ENCODE results near the gene KPTN. TPM values are rescaled to one million over a fixed set of nuclear protein-coding genes. Genes with fewer than 3 reads are reported as not detected.

KPTN gene
- total RNA-seq, 1 experiment from 2014 or later: 17.6 TPM

- Mint-ChIP-seq H3K9me3 (ENCODE audit: unreplicated experiment) (peaks cover 5% of the 10 kb centered on the region), H3K4me1 (ENCODE audit: insufficient read depth, unreplicated experiment) (peaks cover 10% of the 10 kb centered on the region), H3K27me3 (ENCODE audit: insufficient read depth, unreplicated experiment) (peaks cover 99% of the 10 kb centered on the region), H3K27ac (ENCODE audit: low read depth, unreplicated experiment) (peak overlapping the region; percentile 8), H3K36me3 (ENCODE audit: insufficient read depth, unreplicated experiment) (no peaks in the 10 kb centered on the region), H3K4me3 (ENCODE audit: unreplicated experiment) (no peak overlapping the region)
- ChIA-PET POLR2A (no interaction called here), CTCF (interaction anchor here (0.6 to 1.9 kb wide), 4 partner anchors 9 to 261 kb away, joined by 3 to 8 read pairs (median 4); no protein-coding TSS in a partner anchor)
- intact Hi-C loops (cut with micrococcal nuclease): no loop called here
- no peak for TF ChIP-seq CTCF (IDR thresholded peaks at IDR 0.05; ENCODE audit: unreplicated experiment)
- no TSS peak for BruUV-seq (replicated peaks)
- no peak for DNase-seq (ENCODE audit: unreplicated experiment)
Measured at GRCh38 chr19:47445527-47445926, 38.5 kb downstream of the KPTN start.

GRCh38 chr19:47444388-47444821 lies 39.6 kb downstream of the KPTN start:
- DNase-seq (ENCODE audit: unreplicated experiment): no peak
- peaks cover 5% of the 10 kb centered on the region for H3K9me3 Mint-ChIP-seq (ENCODE audit: unreplicated experiment)
- no peaks in the 10 kb centered on the region for H3K36me3 Mint-ChIP-seq (ENCODE audit: insufficient read depth, unreplicated experiment)
- H3K27me3 Mint-ChIP-seq (ENCODE audit: insufficient read depth, unreplicated experiment): peaks cover 98% of the 10 kb centered on the region
- no peak overlapping the region for H3K4me3 Mint-ChIP-seq (ENCODE audit: unreplicated experiment)
- ChIA-PET CTCF (interaction anchor here (0.5 to 0.7 kb wide), 2 partner anchors 258 to 928 kb away, joined by 3 to 4 read pairs; no protein-coding TSS in a partner anchor), POLR2A (no interaction called here)
- intact Hi-C loops (cut with micrococcal nuclease): no loop called here
- no TSS peak for BruUV-seq (replicated peaks)
- no peak overlapping the region for H3K27ac Mint-ChIP-seq (ENCODE audit: low read depth, unreplicated experiment)
- TF ChIP-seq CTCF (IDR thresholded peaks at IDR 0.05; ENCODE audit: unreplicated experiment): no peak
- peaks cover 10% of the 10 kb centered on the region for H3K4me1 Mint-ChIP-seq (ENCODE audit: insufficient read depth, unreplicated experiment)

GRCh38 chr19:47443331-47443730 lies 40.7 kb downstream of the KPTN start:
- intact Hi-C loops (cut with micrococcal nuclease): no loop called here
- Mint-ChIP-seq H3K36me3 (ENCODE audit: insufficient read depth, unreplicated experiment) (no peaks in the 10 kb centered on the region), H3K27me3 (ENCODE audit: insufficient read depth, unreplicated experiment) (peaks cover 87% of the 10 kb centered on the region), H3K9me3 (ENCODE audit: unreplicated experiment) (peaks cover 5% of the 10 kb centered on the region), H3K4me1 (ENCODE audit: insufficient read depth, unreplicated experiment) (peaks cover 10% of the 10 kb centered on the region), H3K27ac (ENCODE audit: low read depth, unreplicated experiment) (no peak overlapping the region), H3K4me3 (ENCODE audit: unreplicated experiment) (no peak overlapping the region)
- ChIA-PET POLR2A (no interaction called here), CTCF (interaction anchor here (0.6 kb wide), 3 partner anchors 9 to 263 kb away, joined by 3 read pairs; no protein-coding TSS in a partner anchor)
- TF ChIP-seq CTCF (IDR thresholded peaks at IDR 0.05; ENCODE audit: unreplicated experiment): no peak
- BruUV-seq (replicated peaks): no TSS peak
- DNase-seq (ENCODE audit: unreplicated experiment): no peak

GRCh38 chr19:47438793-47439220 lies 45.2 kb downstream of the KPTN start:
- Mint-ChIP-seq H3K4me3 (ENCODE audit: unreplicated experiment) (no peak overlapping the region), H3K27ac (ENCODE audit: low read depth, unreplicated experiment) (no peak overlapping the region), H3K4me1 (ENCODE audit: insufficient read depth, unreplicated experiment) (no peaks in the 10 kb centered on the region), H3K27me3 (ENCODE audit: insufficient read depth, unreplicated experiment) (peaks cover 59% of the 10 kb centered on the region), H3K9me3 (ENCODE audit: unreplicated experiment) (peaks cover 3% of the 10 kb centered on the region), H3K36me3 (ENCODE audit: insufficient read depth, unreplicated experiment) (no peaks in the 10 kb centered on the region)
- DNase-seq (ENCODE audit: unreplicated experiment): peak; percentile 35
- TF ChIP-seq CTCF (IDR thresholded peaks at IDR 0.05; ENCODE audit: unreplicated experiment): no peak
- POLR2A ChIA-PET: interaction anchor here (0.8 to 1.1 kb wide), 4 partner anchors 77 to 274 kb away, joined by 3 to 4 read pairs (median 3); no protein-coding TSS in a partner anchor
- no TSS peak for BruUV-seq (replicated peaks)
- intact Hi-C loops (cut with micrococcal nuclease): loop anchor here (5.0 kb wide), 2 partner anchors 168 to 348 kb away; partner anchors contain the start of gene BICRA
- CTCF ChIA-PET: interaction anchor here (0.6 to 8.5 kb wide), 8 partner anchors 11 to 268 kb away, joined by 3 to 127 read pairs (median 4); no protein-coding TSS in a partner anchor
